ENCODE measurements around the gene TPO.

- TF ChIP-seq, protein P1, sequence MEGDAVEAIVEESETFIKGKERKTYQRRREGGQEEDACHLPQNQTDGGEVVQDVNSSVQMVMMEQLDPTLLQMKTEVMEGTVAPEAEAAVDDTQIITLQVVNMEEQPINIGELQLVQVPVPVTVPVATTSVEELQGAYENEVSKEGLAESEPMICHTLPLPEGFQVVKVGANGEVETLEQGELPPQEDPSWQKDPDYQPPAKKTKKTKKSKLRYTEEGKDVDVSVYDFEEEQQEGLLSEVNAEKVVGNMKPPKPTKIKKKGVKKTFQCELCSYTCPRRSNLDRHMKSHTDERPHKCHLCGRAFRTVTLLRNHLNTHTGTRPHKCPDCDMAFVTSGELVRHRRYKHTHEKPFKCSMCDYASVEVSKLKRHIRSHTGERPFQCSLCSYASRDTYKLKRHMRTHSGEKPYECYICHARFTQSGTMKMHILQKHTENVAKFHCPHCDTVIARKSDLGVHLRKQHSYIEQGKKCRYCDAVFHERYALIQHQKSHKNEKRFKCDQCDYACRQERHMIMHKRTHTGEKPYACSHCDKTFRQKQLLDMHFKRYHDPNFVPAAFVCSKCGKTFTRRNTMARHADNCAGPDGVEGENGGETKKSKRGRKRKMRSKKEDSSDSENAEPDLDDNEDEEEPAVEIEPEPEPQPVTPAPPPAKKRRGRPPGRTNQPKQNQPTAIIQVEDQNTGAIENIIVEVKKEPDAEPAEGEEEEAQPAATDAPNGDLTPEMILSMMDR (IDR thresholded peaks at IDR 0.05): no peak
- TF ChIP-seq ZFX (IDR thresholded peaks at IDR 0.05; ENCODE audit: borderline replicate concordance): no peak
These were observed 115.2 kb downstream of the TPO start for GRCh38 chr2:1528273-1529064.

All from 22Rv1 (cell line).